SKM-1 (cell line): ENCODE results near the gene CLIC4.
"Not testable (repeated sequence)": the region's sequence is repeated elsewhere in the genome, so short reads cannot be mapped to it uniquely, and the experiment has no call there.

Source experiments
- DNase-seq: peaks from one replicate; lab custom pipeline; 2025; ENCODE audit not compliant: unreplicated experiment; lab: John Stamatoyannopoulos, UW

CLIC4 gene

GRCh38 chr1:24744911-24745710, at the start of gene CLIC4:
CLIC4 (plus strand) TSS chr1:24745447; CDS start chr1:24745554, 107 bp downstream.
- DNase-seq = peak; percentile 97

GRCh38 chr1:24696041-24696755, 49.0 kb upstream of the CLIC4 start:
- no peak for DNase-seq

- no peak for DNase-seq
These were observed 48.4 kb upstream of the CLIC4 start for GRCh38 chr1:24696756-24697330.

GRCh38 chr1:24697453-24698001, 47.7 kb upstream of the CLIC4 start:
- DNase-seq = not testable (repeated sequence)

GRCh38 chr1:24698326-24698725, 46.9 kb upstream of the CLIC4 start:
- DNase-seq = not testable (repeated sequence)

GRCh38 chr1:24699628-24700027, 45.6 kb upstream of the CLIC4 start:
- DNase-seq = no peak

GRCh38 chr1:24702511-24703293, 42.5 kb upstream of the CLIC4 start:
- no peak for DNase-seq

- DNase-seq = no peak
These were observed 40.6 kb upstream of the CLIC4 start for GRCh38 chr1:24704411-24705259.

- DNase-seq = no peak
These were observed 39.8 kb upstream of the CLIC4 start for GRCh38 chr1:24705260-24706073.

GRCh38 chr1:24706074-24706389, 39.2 kb upstream of the CLIC4 start:
- not testable (repeated sequence) for DNase-seq

- DNase-seq = no peak
These were observed 37.6 kb upstream of the CLIC4 start for GRCh38 chr1:24707687-24708086.

GRCh38 chr1:24708938-24709337, 36.3 kb upstream of the CLIC4 start:
- no peak for DNase-seq

GRCh38 chr1:24709791-24710441, 35.3 kb upstream of the CLIC4 start:
- no peak for DNase-seq

GRCh38 chr1:24711329-24711728, 33.9 kb upstream of the CLIC4 start:
- no peak for DNase-seq

GRCh38 chr1:24713176-24713575, 32.1 kb upstream of the CLIC4 start:
- no peak for DNase-seq

GRCh38 chr1:24713736-24714135, 31.5 kb upstream of the CLIC4 start:
- DNase-seq = no peak

- DNase-seq = no peak
These were observed 30.3 kb upstream of the CLIC4 start for GRCh38 chr1:24714859-24715520.

- DNase-seq = no peak
These were observed 29.6 kb upstream of the CLIC4 start for GRCh38 chr1:24715658-24716057.
